Left kidney (tissue), 2 donors: ENCODE data around the gene PARVG. TPM values are rescaled to one million over a fixed set of nuclear protein-coding genes. Genes with fewer than 3 reads are reported as not detected.

ENCODE experiments used
- DNase-seq: peaks from one replicate; pipeline ENCODE4 v3.0.0-alpha.2; 2013
- polyA plus RNA-seq: library from polyadenylated mRNA; unstranded; fragments of 120-200 nt; gene quantifications from one replicate; pipeline ENCODE4 v1.2.1, GENCODE V29; 2013; ENCODE audit not compliant: insufficient read length

PARVG gene
- polyA plus RNA-seq, 1 donor: 2.0 TPM

GRCh38 chr22:44155115-44155514 is 25.6 kb upstream of the PARVG start:
- DNase-seq: no peak

GRCh38 chr22:44157916-44158618 is 22.7 kb upstream of the PARVG start:
- no peak for DNase-seq

GRCh38 chr22:44158816-44159215 is 21.9 kb upstream of the PARVG start:
- no peak for DNase-seq

GRCh38 chr22:44159221-44159620 is 21.5 kb upstream of the PARVG start:
- no peak for DNase-seq

- no peak for DNase-seq
Observed at GRCh38 chr22:44159811-44160210, 20.9 kb upstream of the PARVG start.

GRCh38 chr22:44160421-44160820 is 20.3 kb upstream of the PARVG start:
- DNase-seq: no peak

- DNase-seq: no peak
Observed at GRCh38 chr22:44161673-44162072, 19.1 kb upstream of the PARVG start.

GRCh38 chr22:44162960-44163359 is 17.8 kb upstream of the PARVG start:
- no peak for DNase-seq

GRCh38 chr22:44163536-44163935 is 17.2 kb upstream of the PARVG start:
- DNase-seq: no peak

- DNase-seq: no peak
Observed at GRCh38 chr22:44164031-44164430, 16.7 kb upstream of the PARVG start.

GRCh38 chr22:44165286-44165874 is 15.3 kb upstream of the PARVG start:
- no peak for DNase-seq

- DNase-seq: no peak
Observed at GRCh38 chr22:44166498-44167276, 14.0 kb upstream of the PARVG start.

GRCh38 chr22:44167501-44167900 is 13.2 kb upstream of the PARVG start:
- no peak for DNase-seq

GRCh38 chr22:44168206-44168605 is 12.5 kb upstream of the PARVG start:
- no peak for DNase-seq

GRCh38 chr22:44170470-44170869 is 10.3 kb upstream of the PARVG start:
- DNase-seq: no peak

- no peak for DNase-seq
Observed at GRCh38 chr22:44171561-44171960, 9.2 kb upstream of the PARVG start.

- DNase-seq: no peak
Observed at GRCh38 chr22:44172370-44173108, 8.2 kb upstream of the PARVG start.

GRCh38 chr22:44173154-44173553 is 7.6 kb upstream of the PARVG start:
- no peak for DNase-seq

- DNase-seq: no peak
Observed at GRCh38 chr22:44175676-44176075, 5.0 kb upstream of the PARVG start.

GRCh38 chr22:44179196-44179988 is 1.3 kb upstream of the PARVG start:
- no peak for DNase-seq

- DNase-seq: no peak
Observed at GRCh38 chr22:44179989-44180705, 578 bp upstream of the PARVG start.
